ENCODE measurements around the gene ZBTB20. TPM values are rescaled to one million over a fixed set of nuclear protein-coding genes. Genes with fewer than 3 reads are reported as not detected.
A peak's percentile ranks its signal among the peaks of the same experiment; 100 is the strongest.
"Not testable (repeated sequence)": the region's sequence is repeated elsewhere in the genome, so short reads cannot be mapped to it uniquely, and the experiment has no call there.

Gene ZBTB20
- 100 to 1,000 TPM; 111 to 189 TPM for total RNA-seq

- TF ChIP-seq POLR2A (IDR thresholded peaks at IDR 0.05) (peak; percentile 37), POLR2AphosphoS5 (IDR thresholded peaks at IDR 0.05) (no peak)
- H3K9me3 ChIP-seq = no peaks in the 10 kb centered on the region
- no peaks in the 10 kb centered on the region for H3K4me1 ChIP-seq (replicated peaks)
- 0% methylated on average over 44 of the region's 72 CpGs for WGBS
- H3K27me3 ChIP-seq (replicated peaks; ENCODE audit: insufficient read depth) = no peaks in the 10 kb centered on the region
- intact Hi-C loops (cut with DNase I) = loop anchor here (5.0 to 10.0 kb wide), 4 partner anchors 54 to 1399 kb away; partner anchors contain the start of genes ATP6V1A, CCDC191, NAA50 and QTRT2
- peak within 1 kb of the TSS; percentile 99 for H3K27ac ChIP-seq
- H3K36me3 ChIP-seq = no peaks in the 10 kb centered on the region
- H3K4me3 ChIP-seq = peak within 1 kb of the TSS; percentile 90 to 95
- DNase-seq (ENCODE audit: low spot score) = no peak
These were observed at the start of gene ZBTB20 for GRCh38 chr3:115146418-115147328. Gene ZBTB20 (minus strand): TSS chr3:115147288.

GRCh38 chr3:115194476-115194875 lies 47.4 kb upstream of the ZBTB20 start:
- H3K27ac ChIP-seq = no peak overlapping the region

GRCh38 chr3:115190747-115191146 lies 43.7 kb upstream of the ZBTB20 start:
- TF ChIP-seq CTCF (IDR thresholded peaks at IDR 0.05) = no peak
- no peak for TF ChIP-seq POLR2AphosphoS5 (IDR thresholded peaks at IDR 0.05)
- intact Hi-C loops (cut with DNase I) = no loop called here
- no peak for DNase-seq (ENCODE audit: low spot score)

More at GRCh38 chr3:115194476-115194875, 47.4 kb upstream of the ZBTB20 start:
- TF ChIP-seq POLR2AphosphoS5 (IDR thresholded peaks at IDR 0.05) (no peak), POLR2A (IDR thresholded peaks at IDR 0.05) (no peak), CTCF (IDR thresholded peaks at IDR 0.05) (no peak)
- Histone ChIP-seq H3K4me3 (no peak overlapping the region), H3K9me3 (no peaks in the 10 kb centered on the region), H3K36me3 (no peaks in the 10 kb centered on the region), H3K27me3 (replicated peaks; ENCODE audit: insufficient read depth) (no peaks in the 10 kb centered on the region), H3K4me1 (replicated peaks) (no peaks in the 10 kb centered on the region)
- no peak for DNase-seq (ENCODE audit: low spot score)
- WGBS = 78% methylated on average over 4 of the region's 4 CpGs
- intact Hi-C loops (cut with DNase I) = no loop called here

GRCh38 chr3:115187149-115187757 lies 40.2 kb upstream of the ZBTB20 start:
- H3K27me3 ChIP-seq (replicated peaks; ENCODE audit: insufficient read depth) = no peaks in the 10 kb centered on the region
- DNase-seq (ENCODE audit: low spot score) = no peak
- no peak overlapping the region for H3K4me3 ChIP-seq
- 83% methylated on average over 4 of the region's 4 CpGs for WGBS
- H3K27ac ChIP-seq = no peak overlapping the region
- TF ChIP-seq POLR2AphosphoS5 (IDR thresholded peaks at IDR 0.05) = no peak
- no peak for TF ChIP-seq POLR2A (IDR thresholded peaks at IDR 0.05)
- TF ChIP-seq CTCF (IDR thresholded peaks at IDR 0.05) = no peak
- H3K4me1 ChIP-seq (replicated peaks) = no peaks in the 10 kb centered on the region
- H3K9me3 ChIP-seq = no peaks in the 10 kb centered on the region
- intact Hi-C loops (cut with DNase I) = no loop called here
- no peaks in the 10 kb centered on the region for H3K36me3 ChIP-seq

More at GRCh38 chr3:115190747-115191146, 43.7 kb upstream of the ZBTB20 start:
- Histone ChIP-seq H3K4me1 (replicated peaks) (no peaks in the 10 kb centered on the region), H3K9me3 (no peaks in the 10 kb centered on the region), H3K36me3 (no peaks in the 10 kb centered on the region), H3K4me3 (no peak overlapping the region), H3K27ac (no peak overlapping the region), H3K27me3 (replicated peaks; ENCODE audit: insufficient read depth) (no peaks in the 10 kb centered on the region)

GRCh38 chr3:115186351-115187148 lies 39.5 kb upstream of the ZBTB20 start:
- DNase-seq (ENCODE audit: low spot score) = no peak
- Histone ChIP-seq H3K27ac (no peak overlapping the region), H3K4me1 (replicated peaks) (no peaks in the 10 kb centered on the region), H3K27me3 (replicated peaks; ENCODE audit: insufficient read depth) (no peaks in the 10 kb centered on the region), H3K36me3 (no peaks in the 10 kb centered on the region), H3K9me3 (no peaks in the 10 kb centered on the region), H3K4me3 (no peak overlapping the region)
- no peak for TF ChIP-seq POLR2A (IDR thresholded peaks at IDR 0.05)
- no peak for TF ChIP-seq POLR2AphosphoS5 (IDR thresholded peaks at IDR 0.05)
- TF ChIP-seq CTCF (IDR thresholded peaks at IDR 0.05) = no peak
- WGBS = 81% methylated on average over 6 of the region's 6 CpGs
- intact Hi-C loops (cut with DNase I) = no loop called here

GRCh38 chr3:115184859-115185572 lies 37.9 kb upstream of the ZBTB20 start:
- H3K9me3 ChIP-seq; H3K4me3 ChIP-seq; H3K4me1 ChIP-seq (replicated peaks); DNase-seq (ENCODE audit: low spot score); H3K36me3 ChIP-seq; H3K27ac ChIP-seq; intact Hi-C loops (cut with DNase I); H3K27me3 ChIP-seq (replicated peaks; ENCODE audit: insufficient read depth): not testable (repeated sequence)
- WGBS = 98% methylated on average over 19 of the region's 32 CpGs

GRCh38 chr3:115178930-115179329 lies 31.8 kb upstream of the ZBTB20 start:
- 75% methylated on average over 10 of the region's 10 CpGs for WGBS
- H3K27me3 ChIP-seq (replicated peaks; ENCODE audit: insufficient read depth); H3K4me3 ChIP-seq; H3K4me1 ChIP-seq (replicated peaks); DNase-seq (ENCODE audit: low spot score); H3K27ac ChIP-seq; H3K36me3 ChIP-seq; H3K9me3 ChIP-seq: not testable (repeated sequence)
- intact Hi-C loops (cut with DNase I) = loop anchor here (10.0 kb wide), 1 partner anchor 1024 kb away; no protein-coding TSS in a partner anchor
